IMR-90 (cell line): Measurements from ENCODE around the gene AKT2. TPM values are rescaled to one million over a fixed set of nuclear protein-coding genes. Genes with fewer than 3 reads are reported as not detected.

ENCODE experiments used
- ATAC-seq: fragments of 200-7000 bp; cut with Tn5 transposase; 2 replicates; pipeline ENCODE4 v1.9.1; 2020; ENCODE audit warnings: low read depth, mild to moderate bottlenecking, moderate library complexity
- BruUV-seq: library from RNA; stranded (reverse); fragments of 400-500 nt; replicated peaks from 2 replicates; lab custom pipeline; 2021; lab: Mats Ljungman, UMichigan
- CTCF ChIA-PET: fragments of 300-600 bp; formaldehyde crosslinking; extraction: SDS; loops from one replicate; lab custom pipeline; 2021; ENCODE audit warnings: antibody characterized with exemption; lab: Yijun Ruan, JAX
- POLR2A ChIA-PET: fragments of 300-600 bp; sonication (Branson Sonifier 250); formaldehyde crosslinking; loops from one replicate; lab custom pipeline; 2022; ENCODE audit warnings: antibody characterized with exemption; ENCODE audit not compliant: unreplicated experiment; lab: Charles Lee
- DNase-seq: peaks from one replicate; pipeline ENCODE4 v3.0.0; 2013
- H2AFZ ChIP-seq: replicated peaks from 2 replicates; pipeline ENCODE3; 2013; ENCODE audit warnings: low read length, mild to moderate bottlenecking; ENCODE audit not compliant: poor library complexity
- H2AK5ac ChIP-seq: 2 replicates; pipeline ENCODE4 v1.6.1; 2013; ENCODE audit warnings: low read depth, low read length, inconsistent platforms
- H2AK9ac ChIP-seq: replicated peaks from 2 replicates; pipeline ENCODE3; 2013; ENCODE audit warnings: mild to moderate bottlenecking, low read depth, low read length, moderate library complexity; ENCODE audit not compliant: poor library complexity
- H2BK120ac ChIP-seq: 2 replicates; pipeline ENCODE4 v1.6.1; 2013; ENCODE audit warnings: low read depth, low read length, inconsistent platforms
- H2BK15ac ChIP-seq: 3 replicates; pipeline ENCODE4 v1.6.1; 2013; ENCODE audit warnings: low read depth, low read length, inconsistent platforms
- H2BK20ac ChIP-seq: 2 replicates; pipeline ENCODE4 v1.6.1; 2013; ENCODE audit warnings: low read depth, mild to moderate bottlenecking, inconsistent platforms, low read length, moderate library complexity
- H2BK5ac ChIP-seq: 2 replicates; pipeline ENCODE4 v1.6.1; 2013; ENCODE audit warnings: mild to moderate bottlenecking, low read depth, low read length, inconsistent platforms; ENCODE audit not compliant: poor library complexity, severe bottlenecking
- H3K14ac ChIP-seq: replicated peaks from 2 replicates; pipeline ENCODE4 v1.6.1; 2013; ENCODE audit warnings: low read depth, low read length, inconsistent platforms
- H3K18ac ChIP-seq: 2 replicates; pipeline ENCODE4 v1.6.1; 2013; ENCODE audit warnings: low read depth, low read length, control low read depth
- H3K23ac ChIP-seq: 2 replicates; pipeline ENCODE4 v1.6.1; 2013; ENCODE audit warnings: low read depth, low read length, inconsistent platforms
- H3K27ac ChIP-seq: 2 replicates; pipeline ENCODE4 v1.5.1; 2013; ENCODE audit warnings: mild to moderate bottlenecking, control low read depth, low read length; ENCODE audit not compliant: insufficient read depth
- H3K27me3 ChIP-seq: 2 replicates; pipeline ENCODE4 v1.6.1; 2013; ENCODE audit warnings: low read length; ENCODE audit not compliant: control insufficient read depth, insufficient read depth
- H3K36me3 ChIP-seq: 2 replicates; pipeline ENCODE4 v1.6.1; 2013; ENCODE audit warnings: low read length, mixed read lengths; ENCODE audit not compliant: control insufficient read depth, insufficient read depth
- H3K4ac ChIP-seq: 2 replicates; pipeline ENCODE4 v1.6.1; 2013; ENCODE audit warnings: low read depth, low read length, inconsistent platforms
- H3K4me1 ChIP-seq: 2 replicates; pipeline ENCODE4 v1.6.1; 2013; ENCODE audit warnings: low read length, mixed read lengths; ENCODE audit not compliant: control insufficient read depth, insufficient read depth
- H3K4me2 ChIP-seq: 2 replicates; pipeline ENCODE4 v1.6.1; 2013; ENCODE audit warnings: low read depth, mild to moderate bottlenecking, control low read depth, low read length, moderate library complexity
- H3K4me3 ChIP-seq: 2 replicates; pipeline ENCODE4 v1.5.1; 2013; ENCODE audit warnings: low read depth, mild to moderate bottlenecking, control low read depth, low read length, moderate library complexity; ENCODE audit not compliant: insufficient read depth
- H3K56ac ChIP-seq: 2 replicates; pipeline ENCODE4 v1.6.1; 2013; ENCODE audit warnings: low read length, inconsistent platforms; ENCODE audit not compliant: insufficient read depth; ENCODE audit errors: extremely low read depth
- H3K79me1 ChIP-seq, 2 experiments: 2 replicates each; pipeline ENCODE4 v1.6.1; 2013; ENCODE audit warnings: low read length in 2 of 2, inconsistent platforms in 1 of 2, low read depth in 1 of 2
- H3K9ac ChIP-seq: 2 replicates; pipeline ENCODE4 v1.6.1; 2013; ENCODE audit warnings: low read depth, low read length, control low read depth
- H3K9me1 ChIP-seq: 2 replicates; pipeline ENCODE4 v1.6.1; 2013; ENCODE audit warnings: low read length, inconsistent platforms; ENCODE audit not compliant: insufficient read depth
- H3K9me3 ChIP-seq: 2 replicates; pipeline ENCODE4 v1.6.1; 2013; ENCODE audit warnings: low read length; ENCODE audit not compliant: control insufficient read depth, insufficient read depth
- H4K20me1 ChIP-seq: 2 replicates; pipeline ENCODE4 v1.6.1; 2013; ENCODE audit warnings: low read length, inconsistent platforms; ENCODE audit not compliant: insufficient read depth
- H4K5ac ChIP-seq: 2 replicates; pipeline ENCODE4 v1.6.1; 2013; ENCODE audit warnings: mild to moderate bottlenecking, low read depth, low read length, control low read depth
- H4K8ac ChIP-seq, 2 experiments: 2 replicates each; pipeline ENCODE4 v1.6.1; 2013; ENCODE audit warnings: low read depth in 2 of 2, low read length in 2 of 2, control low read depth in 1 of 2, inconsistent platforms in 1 of 2
- H4K91ac ChIP-seq: 2 replicates; pipeline ENCODE4 v1.6.1; 2013; ENCODE audit warnings: low read depth, low read length, inconsistent platforms; ENCODE audit not compliant: insufficient read depth
- BHLHE40 ChIP-seq: fragments of 150-350 bp; IDR thresholded peaks from 2 replicates; pipeline ENCODE4 v1.6.1; 2016; ENCODE audit warnings: mild to moderate bottlenecking, low read depth, low read length
- CEBPB ChIP-seq: IDR thresholded peaks from 2 replicates; pipeline ENCODE4 v1.6.1; 2012; ENCODE audit warnings: low read depth, low read length, improper control_type of control experiment
- CHD1 ChIP-seq: IDR thresholded peaks from 2 replicates; pipeline ENCODE4 v1.6.1; 2012; ENCODE audit warnings: low read depth, low read length, improper control_type of control experiment
- ELK1 ChIP-seq: fragments of 150-350 bp; IDR thresholded peaks from 2 replicates; pipeline ENCODE4 v1.6.1; 2016; ENCODE audit warnings: low read depth, mild to moderate bottlenecking, low read length, moderate library complexity, borderline replicate concordance
- FOS ChIP-seq: fragments of 150-350 bp; IDR thresholded peaks from 2 replicates; pipeline ENCODE4 v1.6.1; 2016; ENCODE audit warnings: low read depth, low read length
- MAFK ChIP-seq: IDR thresholded peaks from 2 replicates; pipeline ENCODE4 v1.6.1; 2012; ENCODE audit warnings: low read depth, low read length, improper control_type of control experiment
- MAZ ChIP-seq: IDR thresholded peaks from 2 replicates; pipeline ENCODE4 v1.6.1; 2012; ENCODE audit warnings: low read depth, mild to moderate bottlenecking, low read length, improper control_type of control experiment, moderate library complexity, borderline replicate concordance
- MXI1 ChIP-seq: IDR thresholded peaks from 2 replicates; pipeline ENCODE4 v1.6.1; 2012; ENCODE audit warnings: low read depth, mild to moderate bottlenecking, low read length, moderate library complexity, borderline replicate concordance
- NFE2L2 ChIP-seq: fragments of 150-350 bp; IDR thresholded peaks from 2 replicates; pipeline ENCODE4 v1.6.1; 2016; ENCODE audit warnings: low read depth, mild to moderate bottlenecking, low read length
- POLR2A ChIP-seq: IDR thresholded peaks from 2 replicates; pipeline ENCODE4 v1.6.1; 2012; ENCODE audit warnings: mild to moderate bottlenecking, low read depth, low read length
- RAD21 ChIP-seq: IDR thresholded peaks from 2 replicates; pipeline ENCODE4 v1.6.1; 2012; ENCODE audit warnings: low read length, improper control_type of control experiment
- RCOR1 ChIP-seq: IDR thresholded peaks from 2 replicates; pipeline ENCODE4 v1.6.1; 2012; ENCODE audit warnings: mild to moderate bottlenecking, low read length, improper control_type of control experiment; ENCODE audit not compliant: insufficient replicate concordance
- RFX5 ChIP-seq: IDR thresholded peaks from 2 replicates; pipeline ENCODE4 v1.8.0; 2012; ENCODE audit warnings: low read depth, mild to moderate bottlenecking, low read length, moderate library complexity
- SMC3 ChIP-seq: fragments of 150-350 bp; IDR thresholded peaks from 2 replicates; pipeline ENCODE4 v1.6.1; 2016; ENCODE audit warnings: low read depth, mild to moderate bottlenecking, antibody characterized with exemption, low read length, moderate library complexity
- USF2 ChIP-seq: fragments of 150-350 bp; IDR thresholded peaks from 2 replicates; pipeline ENCODE4 v1.6.1; 2017; ENCODE audit warnings: mild to moderate bottlenecking, antibody characterized with exemption, low read length, low read depth
- WGBS, 2 experiments: methylation state at CpG; one replicate each; pipeline versions ENCODE4 v1.1.5 to v1.1.7; 2013; ENCODE audit warnings: missing lambda C conversion rate in 2 of 2; ENCODE audit not compliant: insufficient read length in 1 of 2; ENCODE audit errors: extremely low coverage in 2 of 2; 5-methylcytosine and 5-hydroxymethylcytosine counted together
- dilution Hi-C: fragments of 300-500 bp; cut with HindIII; formaldehyde crosslinking; loops from one replicate; pipeline ENCODE4 v1.14.3; 2018; ENCODE audit warnings: low sequenced_read_pairs; ENCODE audit not compliant: unreplicated experiment
- in situ Hi-C: fragments of 300-500 bp; cut with MboI; formaldehyde crosslinking; loops from 3 replicates; pipeline ENCODE4 v1.14.3; 2019; ENCODE audit warnings: low sequenced_read_pairs, inconsistent platforms, mixed read lengths
- intact Hi-C: fragments of 100-400 bp; cut with micrococcal nuclease; formaldehyde crosslinking; loops from 2 replicates; pipeline ENCODE4 v1.10.0; 2022
- polyA plus RNA-seq, 3 experiments: library from polyadenylated mRNA; depleted of rRNA; stranded (reverse); fragments of >200 nt; gene quantifications; 2 replicates each; pipeline ENCODE4 v1.2.3, GENCODE V29; 2012; ENCODE audit warnings: low replicate concordance in 1 of 3
- total RNA-seq: library from RNA; depleted of rRNA; stranded (reverse); fragments of >200 nt; gene quantifications from 2 replicates; pipeline ENCODE4 v1.2.3, GENCODE V29; 2012
- TF ChIP-seq, protein P1 (sequence below): conservative IDR thresholded peaks from 2 replicates; pipeline ENCODE4 v1.5.1; 2012; ENCODE audit warnings: mild to moderate bottlenecking, low read depth, low read length, improper control_type of control experiment

Gene AKT2
- total and polyA plus RNA-seq, 2 of the 4 experiments (the other 2 are of a cell fraction) = 61.5 to 104 TPM

DNA sequence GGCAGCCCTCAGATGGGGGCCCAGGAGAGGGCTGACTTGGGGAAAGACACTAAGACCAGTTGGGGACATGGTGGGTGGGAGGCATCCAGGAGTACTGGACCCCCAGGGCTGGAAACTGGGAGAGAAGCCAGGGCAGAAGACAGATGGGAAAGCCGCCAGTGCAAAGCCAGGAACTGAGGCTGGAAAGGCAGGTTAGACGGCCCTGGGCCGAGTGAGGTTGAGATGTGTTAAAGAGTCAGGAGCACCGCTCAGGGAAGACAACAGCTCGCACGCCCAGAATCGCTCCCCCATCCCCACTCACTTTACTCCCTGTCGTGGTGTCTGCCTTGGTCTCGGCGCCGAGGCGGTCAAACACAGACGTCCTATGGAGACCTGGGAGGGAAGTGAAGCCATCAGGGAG, 38.6 kb upstream of the AKT2 start:
- no peak overlapping the region for H2BK120ac ChIP-seq
- H2AK5ac ChIP-seq = no peak overlapping the region
- WGBS, 2 experiments = no CpG with 5 or more reads among the region's 13 CpGs
- H3K36me3 ChIP-seq = peaks cover 68% of the 10 kb centered on the region
- no peak overlapping the region for H4K91ac ChIP-seq
- H4K20me1 ChIP-seq = peaks cover 6% of the 10 kb centered on the region; the same call in 1 of the 2 replicates
- H3K23ac ChIP-seq = no peak overlapping the region
- intact Hi-C loops = no loop called here
- no peak for TF ChIP-seq BHLHE40
- TF ChIP-seq MXI1 = no peak
- no peak for TF ChIP-seq RFX5
- TF ChIP-seq POLR2A = no peak
- no peak for TF ChIP-seq SMC3
- TF ChIP-seq ELK1 = no peak
- no peak for TF ChIP-seq RAD21
- no peak for TF ChIP-seq CHD1
- TF ChIP-seq MAFK = no peak
- TF ChIP-seq NFE2L2 = no peak
- TF ChIP-seq, protein P1, sequence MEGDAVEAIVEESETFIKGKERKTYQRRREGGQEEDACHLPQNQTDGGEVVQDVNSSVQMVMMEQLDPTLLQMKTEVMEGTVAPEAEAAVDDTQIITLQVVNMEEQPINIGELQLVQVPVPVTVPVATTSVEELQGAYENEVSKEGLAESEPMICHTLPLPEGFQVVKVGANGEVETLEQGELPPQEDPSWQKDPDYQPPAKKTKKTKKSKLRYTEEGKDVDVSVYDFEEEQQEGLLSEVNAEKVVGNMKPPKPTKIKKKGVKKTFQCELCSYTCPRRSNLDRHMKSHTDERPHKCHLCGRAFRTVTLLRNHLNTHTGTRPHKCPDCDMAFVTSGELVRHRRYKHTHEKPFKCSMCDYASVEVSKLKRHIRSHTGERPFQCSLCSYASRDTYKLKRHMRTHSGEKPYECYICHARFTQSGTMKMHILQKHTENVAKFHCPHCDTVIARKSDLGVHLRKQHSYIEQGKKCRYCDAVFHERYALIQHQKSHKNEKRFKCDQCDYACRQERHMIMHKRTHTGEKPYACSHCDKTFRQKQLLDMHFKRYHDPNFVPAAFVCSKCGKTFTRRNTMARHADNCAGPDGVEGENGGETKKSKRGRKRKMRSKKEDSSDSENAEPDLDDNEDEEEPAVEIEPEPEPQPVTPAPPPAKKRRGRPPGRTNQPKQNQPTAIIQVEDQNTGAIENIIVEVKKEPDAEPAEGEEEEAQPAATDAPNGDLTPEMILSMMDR = no peak
- TF ChIP-seq MAZ = no peak
- TF ChIP-seq FOS = no peak
- TF ChIP-seq CEBPB = no peak
- no peak for TF ChIP-seq RCOR1
- TF ChIP-seq USF2 = no peak
- H4K8ac ChIP-seq = no peak overlapping the region
- H3K56ac ChIP-seq = no peak overlapping the region
- CTCF ChIA-PET = no interaction called here
- H3K14ac ChIP-seq = no peak overlapping the region
- H4K5ac ChIP-seq = no peak overlapping the region
- POLR2A ChIA-PET = no interaction called here
- H3K4me1 ChIP-seq = no peaks in the 10 kb centered on the region
- dilution Hi-C loops = no loop called here
- in situ Hi-C loops = loop anchor here (25.0 kb wide), 1 partner anchor 189 kb away; no protein-coding TSS in a partner anchor
- no peak overlapping the region for H2BK5ac ChIP-seq
- no peak overlapping the region for H2AFZ ChIP-seq
- BruUV-seq = no TSS peak
- H2BK15ac ChIP-seq = no peak overlapping the region
- no peaks in the 10 kb centered on the region for H3K27me3 ChIP-seq
- no peak overlapping the region for H3K4me2 ChIP-seq
- H3K9me3 ChIP-seq = no peaks in the 10 kb centered on the region
- H3K18ac ChIP-seq = no peak overlapping the region
- H3K4me3 ChIP-seq = no peak overlapping the region
- no peak for DNase-seq
- ATAC-seq = no peak
- H3K4ac ChIP-seq = no peak overlapping the region
- H3K9ac ChIP-seq = no peak overlapping the region
- H2AK9ac ChIP-seq = no peak overlapping the region
- no peak overlapping the region for H2BK20ac ChIP-seq
- H3K79me1 ChIP-seq = peaks cover 0 to 5% of the 10 kb centered on the region in 2 experiments; a peak in 1 of 4 replicates
- H3K27ac ChIP-seq = no peak overlapping the region
- H3K9me1 ChIP-seq = no peaks in the 10 kb centered on the region
